ENCODE results near the gene CEMIP.

The CEMIP gene

GRCh38 chr15:80825361-80826030 is 46.3 kb downstream of the CEMIP start:
- H3K36me3 ChIP-seq (ENCODE audit: control insufficient read depth in 1 of 2, insufficient read depth in 2 of 2, low read length in 2 of 2): no peaks in the 10 kb centered on the region
- no peak overlapping the region for H3K27ac ChIP-seq (ENCODE audit: low read length)
- no peak overlapping the region for H3K4me3 ChIP-seq (ENCODE audit: low read depth in 1 of 2, low read length in 2 of 2)
- no peaks in the 10 kb centered on the region for H3K9me3 ChIP-seq (ENCODE audit: control insufficient read depth in 1 of 2, low read length in 2 of 2)
- H3K27me3 ChIP-seq (ENCODE audit: low read depth, low read length): no peaks in the 10 kb centered on the region
- no peaks in the 10 kb centered on the region for H3K4me1 ChIP-seq (ENCODE audit: control insufficient read depth in 1 of 2, insufficient read depth in 2 of 2, low read length in 2 of 2)

GRCh38 chr15:80828796-80829195 is 49.6 kb downstream of the CEMIP start:
- no peaks in the 10 kb centered on the region for H3K36me3 ChIP-seq (ENCODE audit: control insufficient read depth in 1 of 2, insufficient read depth in 2 of 2, low read length in 2 of 2)
- no peak overlapping the region for H3K27ac ChIP-seq (ENCODE audit: low read length)
- H3K27me3 ChIP-seq (ENCODE audit: low read depth, low read length): no peaks in the 10 kb centered on the region
- H3K9me3 ChIP-seq (ENCODE audit: control insufficient read depth in 1 of 2, low read length in 2 of 2): no peaks in the 10 kb centered on the region
- H3K4me1 ChIP-seq (ENCODE audit: control insufficient read depth in 1 of 2, insufficient read depth in 2 of 2, low read length in 2 of 2): peaks cover 0 to 6% of the 10 kb centered on the region in 2 donors
- no peak overlapping the region for H3K4me3 ChIP-seq (ENCODE audit: low read depth in 1 of 2, low read length in 2 of 2)

DNA sequence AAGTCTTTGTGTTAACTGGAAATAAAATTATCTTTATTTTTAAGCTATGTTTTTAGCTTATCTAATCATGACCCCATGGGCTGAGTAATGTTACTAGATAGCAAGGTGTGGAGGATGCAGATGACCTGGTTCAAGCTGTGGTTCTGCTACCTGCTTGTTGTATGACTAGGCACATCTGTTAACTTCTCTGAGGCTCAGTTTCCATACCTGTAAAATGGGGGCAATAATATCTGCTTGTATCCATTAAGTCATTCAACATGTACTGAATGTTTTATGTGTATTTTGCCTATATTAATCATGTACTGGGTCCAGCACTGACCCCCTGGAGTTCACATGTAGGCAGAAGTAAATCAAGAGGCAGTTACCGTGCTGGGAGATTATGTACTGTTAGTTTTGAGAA is 51.5 kb downstream of the CEMIP start:
- H3K27ac ChIP-seq (ENCODE audit: low read length): no peak overlapping the region
- H3K4me1 ChIP-seq (ENCODE audit: control insufficient read depth in 1 of 2, insufficient read depth in 2 of 2, low read length in 2 of 2): peaks cover 0 to 9% of the 10 kb centered on the region in 2 donors
- H3K4me3 ChIP-seq (ENCODE audit: low read depth in 1 of 2, low read length in 2 of 2): no peak overlapping the region
- no peaks in the 10 kb centered on the region for H3K9me3 ChIP-seq (ENCODE audit: control insufficient read depth in 1 of 2, low read length in 2 of 2)
- no peaks in the 10 kb centered on the region for H3K36me3 ChIP-seq (ENCODE audit: control insufficient read depth in 1 of 2, insufficient read depth in 2 of 2, low read length in 2 of 2)
- H3K27me3 ChIP-seq (ENCODE audit: low read depth, low read length): no peaks in the 10 kb centered on the region

GRCh38 chr15:80831192-80831591 is 52.0 kb downstream of the CEMIP start:
- H3K36me3 ChIP-seq (ENCODE audit: control insufficient read depth in 1 of 2, insufficient read depth in 2 of 2, low read length in 2 of 2): no peaks in the 10 kb centered on the region
- no peak overlapping the region for H3K4me3 ChIP-seq (ENCODE audit: low read depth in 1 of 2, low read length in 2 of 2)
- no peaks in the 10 kb centered on the region for H3K27me3 ChIP-seq (ENCODE audit: low read depth, low read length)
- peaks cover 0 to 9% of the 10 kb centered on the region in 2 donors for H3K4me1 ChIP-seq (ENCODE audit: control insufficient read depth in 1 of 2, insufficient read depth in 2 of 2, low read length in 2 of 2)
- H3K27ac ChIP-seq (ENCODE audit: low read length): no peak overlapping the region
- no peaks in the 10 kb centered on the region for H3K9me3 ChIP-seq (ENCODE audit: control insufficient read depth in 1 of 2, low read length in 2 of 2)

- Histone ChIP-seq H3K4me3 (ENCODE audit: low read depth in 1 of 2, low read length in 2 of 2) (no peak overlapping the region), H3K9me3 (ENCODE audit: control insufficient read depth in 1 of 2, low read length in 2 of 2) (no peaks in the 10 kb centered on the region), H3K4me1 (ENCODE audit: control insufficient read depth in 1 of 2, insufficient read depth in 2 of 2, low read length in 2 of 2) (peaks cover 0 to 9% of the 10 kb centered on the region in 2 donors), H3K36me3 (ENCODE audit: control insufficient read depth in 1 of 2, insufficient read depth in 2 of 2, low read length in 2 of 2) (no peaks in the 10 kb centered on the region), H3K27me3 (ENCODE audit: low read depth, low read length) (no peaks in the 10 kb centered on the region), H3K27ac (ENCODE audit: low read length) (no peak overlapping the region)
Observed at GRCh38 chr15:80831606-80832224, 52.5 kb downstream of the CEMIP start.

DNA sequence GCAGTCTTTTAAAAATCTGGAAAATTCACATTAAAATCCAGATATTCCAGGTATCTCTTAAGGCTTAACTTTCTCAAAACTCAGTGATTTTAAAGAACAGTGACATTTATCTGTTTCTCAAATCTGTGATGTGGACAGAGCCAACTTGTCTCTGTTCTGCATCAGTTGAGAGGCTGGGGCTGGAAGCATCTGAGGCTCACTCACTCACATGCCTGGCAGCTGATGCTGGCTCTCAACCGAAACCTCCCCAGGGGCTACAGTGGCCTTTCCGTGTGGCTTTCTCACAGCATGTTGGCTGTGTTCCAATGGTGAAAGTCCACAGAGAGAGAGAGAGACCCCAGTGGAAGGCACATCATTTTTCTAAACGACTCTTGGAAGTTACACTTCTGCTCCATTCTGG is 53.5 kb downstream of the CEMIP start:
- Histone ChIP-seq H3K27ac (ENCODE audit: low read length) (no peak overlapping the region), H3K36me3 (ENCODE audit: control insufficient read depth in 1 of 2, insufficient read depth in 2 of 2, low read length in 2 of 2) (no peaks in the 10 kb centered on the region), H3K9me3 (ENCODE audit: control insufficient read depth in 1 of 2, low read length in 2 of 2) (no peaks in the 10 kb centered on the region), H3K4me1 (ENCODE audit: control insufficient read depth in 1 of 2, insufficient read depth in 2 of 2, low read length in 2 of 2) (peaks cover 0 to 17% of the 10 kb centered on the region in 2 donors), H3K4me3 (ENCODE audit: low read depth in 1 of 2, low read length in 2 of 2) (no peak overlapping the region), H3K27me3 (ENCODE audit: low read depth, low read length) (no peaks in the 10 kb centered on the region)

DNA sequence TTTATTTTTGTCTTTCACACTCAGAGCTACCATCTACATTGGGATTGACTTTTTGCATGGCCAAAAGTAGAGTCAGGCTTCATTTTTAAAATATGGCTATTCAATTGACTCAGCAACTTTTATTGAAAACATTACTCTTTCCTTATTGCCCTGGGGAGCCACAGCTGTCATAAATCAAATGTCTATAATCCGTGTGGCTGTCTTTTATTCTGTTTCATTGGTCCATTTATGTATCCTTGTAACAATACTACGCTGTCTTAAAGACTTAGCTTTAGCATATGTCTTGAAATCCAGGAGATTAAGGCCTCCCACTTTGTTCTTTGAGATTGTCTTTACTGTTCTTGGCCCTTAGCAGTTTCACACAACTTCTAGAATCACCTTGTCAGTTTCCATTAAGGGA is 55.2 kb downstream of the CEMIP start:
- no peaks in the 10 kb centered on the region for H3K36me3 ChIP-seq (ENCODE audit: control insufficient read depth in 1 of 2, insufficient read depth in 2 of 2, low read length in 2 of 2)

DNA sequence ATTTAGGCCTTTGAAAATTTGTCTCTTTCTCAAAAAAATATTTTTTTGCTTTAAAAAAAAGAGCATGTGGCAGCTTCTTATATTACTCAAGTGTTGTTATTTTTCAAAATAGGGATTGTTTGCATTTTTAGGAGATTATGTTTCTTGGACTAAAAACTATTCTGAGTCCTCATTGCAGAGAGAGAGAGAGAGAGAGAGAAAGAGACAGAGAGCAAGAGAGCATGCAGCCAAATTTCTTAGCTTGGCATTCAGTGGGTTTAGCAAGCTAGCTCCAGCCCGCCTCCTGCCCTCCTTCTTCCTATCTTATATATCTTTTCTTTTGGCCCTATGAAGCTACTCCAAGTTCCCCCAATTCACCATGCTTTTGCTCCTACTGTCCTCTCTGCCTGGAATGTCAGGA is 55.7 kb downstream of the CEMIP start:
- no peaks in the 10 kb centered on the region for H3K36me3 ChIP-seq (ENCODE audit: control insufficient read depth in 1 of 2, insufficient read depth in 2 of 2, low read length in 2 of 2)
- H3K4me1 ChIP-seq (ENCODE audit: control insufficient read depth in 1 of 2, insufficient read depth in 2 of 2, low read length in 2 of 2): peaks cover 0 to 39% of the 10 kb centered on the region in 2 donors
- H3K9me3 ChIP-seq (ENCODE audit: control insufficient read depth in 1 of 2, low read length in 2 of 2): no peaks in the 10 kb centered on the region
- no peak overlapping the region for H3K27ac ChIP-seq (ENCODE audit: low read length)
- no peak overlapping the region for H3K4me3 ChIP-seq (ENCODE audit: low read depth in 1 of 2, low read length in 2 of 2)
- no peaks in the 10 kb centered on the region for H3K27me3 ChIP-seq (ENCODE audit: low read depth, low read length)

More for the DNA sequence above, 55.2 kb downstream of the CEMIP start:
- no peak overlapping the region for H3K4me3 ChIP-seq (ENCODE audit: low read depth in 1 of 2, low read length in 2 of 2)
- no peak overlapping the region for H3K27ac ChIP-seq (ENCODE audit: low read length)
- no peaks in the 10 kb centered on the region for H3K27me3 ChIP-seq (ENCODE audit: low read depth, low read length)
- H3K4me1 ChIP-seq (ENCODE audit: control insufficient read depth in 1 of 2, insufficient read depth in 2 of 2, low read length in 2 of 2): peaks cover 0 to 34% of the 10 kb centered on the region in 2 donors
- no peaks in the 10 kb centered on the region for H3K9me3 ChIP-seq (ENCODE audit: control insufficient read depth in 1 of 2, low read length in 2 of 2)

- Histone ChIP-seq H3K36me3 (ENCODE audit: control insufficient read depth in 1 of 2, insufficient read depth in 2 of 2, low read length in 2 of 2) (no peaks in the 10 kb centered on the region), H3K9me3 (ENCODE audit: control insufficient read depth in 1 of 2, low read length in 2 of 2) (no peaks in the 10 kb centered on the region), H3K4me1 (ENCODE audit: control insufficient read depth in 1 of 2, insufficient read depth in 2 of 2, low read length in 2 of 2) (peaks cover 0 to 39% of the 10 kb centered on the region in 2 donors), H3K4me3 (ENCODE audit: low read depth in 1 of 2, low read length in 2 of 2) (no peak overlapping the region), H3K27ac (ENCODE audit: low read length) (no peak overlapping the region), H3K27me3 (ENCODE audit: low read depth, low read length) (no peaks in the 10 kb centered on the region)
Observed at GRCh38 chr15:80835336-80835735, 56.2 kb downstream of the CEMIP start.

- peaks cover 0 to 39% of the 10 kb centered on the region in 2 donors for H3K4me1 ChIP-seq (ENCODE audit: control insufficient read depth in 1 of 2, insufficient read depth in 2 of 2, low read length in 2 of 2)
- no peak overlapping the region for H3K27ac ChIP-seq (ENCODE audit: low read length)
- no peaks in the 10 kb centered on the region for H3K9me3 ChIP-seq (ENCODE audit: control insufficient read depth in 1 of 2, low read length in 2 of 2)
Observed at GRCh38 chr15:80836223-80836622, 57.1 kb downstream of the CEMIP start.

DNA sequence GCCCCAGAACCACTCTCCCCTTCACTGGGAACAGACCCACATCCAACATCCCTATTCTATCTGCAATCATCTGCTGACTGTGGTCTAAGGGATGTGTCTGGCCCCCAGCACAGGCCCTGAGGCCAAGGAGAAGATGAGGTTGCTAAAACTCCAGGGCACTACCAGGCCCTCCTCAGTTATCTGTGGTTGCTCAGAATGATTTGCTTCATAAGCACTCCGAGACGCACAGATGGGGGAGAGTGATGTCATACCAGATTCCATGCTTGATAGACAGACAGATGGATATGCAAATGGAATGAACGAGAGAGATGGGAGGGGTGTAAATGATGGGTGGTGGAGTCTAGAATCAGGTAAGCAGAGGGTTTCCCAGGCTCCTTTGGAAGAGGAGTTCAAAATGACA is 57.8 kb downstream of the CEMIP start:
- Histone ChIP-seq H3K36me3 (ENCODE audit: control insufficient read depth in 1 of 2, insufficient read depth in 2 of 2, low read length in 2 of 2) (no peaks in the 10 kb centered on the region), H3K27ac (ENCODE audit: low read length) (no peak overlapping the region), H3K27me3 (ENCODE audit: low read depth, low read length) (no peaks in the 10 kb centered on the region), H3K4me3 (ENCODE audit: low read depth in 1 of 2, low read length in 2 of 2) (no peak overlapping the region), H3K4me1 (ENCODE audit: control insufficient read depth in 1 of 2, insufficient read depth in 2 of 2, low read length in 2 of 2) (peaks cover 0 to 34% of the 10 kb centered on the region in 2 donors), H3K9me3 (ENCODE audit: control insufficient read depth in 1 of 2, low read length in 2 of 2) (no peaks in the 10 kb centered on the region)

More at GRCh38 chr15:80836223-80836622, 57.1 kb downstream of the CEMIP start:
- Histone ChIP-seq H3K36me3 (ENCODE audit: control insufficient read depth in 1 of 2, insufficient read depth in 2 of 2, low read length in 2 of 2) (no peaks in the 10 kb centered on the region), H3K4me3 (ENCODE audit: low read depth in 1 of 2, low read length in 2 of 2) (no peak overlapping the region), H3K27me3 (ENCODE audit: low read depth, low read length) (no peaks in the 10 kb centered on the region)

GRCh38 chr15:80838012-80838411 is 58.8 kb downstream of the CEMIP start:
- H3K4me3 ChIP-seq (ENCODE audit: low read depth in 1 of 2, low read length in 2 of 2): no peak overlapping the region
- no peaks in the 10 kb centered on the region for H3K9me3 ChIP-seq (ENCODE audit: control insufficient read depth in 1 of 2, low read length in 2 of 2)
- peaks cover 0 to 33% of the 10 kb centered on the region in 2 donors for H3K4me1 ChIP-seq (ENCODE audit: control insufficient read depth in 1 of 2, insufficient read depth in 2 of 2, low read length in 2 of 2)
- no peaks in the 10 kb centered on the region for H3K27me3 ChIP-seq (ENCODE audit: low read depth, low read length)
- H3K27ac ChIP-seq (ENCODE audit: low read length): no peak overlapping the region
- H3K36me3 ChIP-seq (ENCODE audit: control insufficient read depth in 1 of 2, insufficient read depth in 2 of 2, low read length in 2 of 2): no peaks in the 10 kb centered on the region
